Gastroesophageal sphincter (tissue), 4 donors: ENCODE data around the gene ADRM1. TPM values are rescaled to one million over a fixed set of nuclear protein-coding genes. Genes with fewer than 3 reads are reported as not detected.

Source experiments
- ATAC-seq: fragments of 150-250 bp; one replicate; pipeline ENCODE4 v1.9.1; 2016; ENCODE audit warnings: mild to moderate bottlenecking, moderate library complexity
- H3K27ac ChIP-seq, 4 donors: fragments of 200-600 bp; sonication (generic) in 3 of 4; 1 replicate in 3 of 4; 2 replicates in 1 of 4; pipeline ENCODE4 v1.5.1; 2016 to 2019
- H3K27me3 ChIP-seq: fragments of 200-600 bp; sonication (generic); one replicate; pipeline ENCODE4 v1.5.1; 2019
- H3K36me3 ChIP-seq, 2 donors: fragments of 200-600 bp; sonication (generic); one replicate each; pipeline ENCODE4 v1.5.1; 2019; ENCODE audit warnings: control low read depth in 1 of 2
- H3K4me1 ChIP-seq, 3 donors: fragments of 200-600 bp; sonication (generic); 1 replicate in 2 of 3; 2 replicates in 1 of 3; pipeline ENCODE4 v1.5.1; 2016 to 2019; ENCODE audit warnings: control low read depth in 2 of 3
- H3K4me3 ChIP-seq, 2 donors: fragments of 200-600 bp; sonication (generic); one replicate each; pipeline ENCODE4 v1.5.1; 2019; ENCODE audit warnings: mild to moderate bottlenecking in 1 of 2, moderate library complexity in 1 of 2
- H3K9me3 ChIP-seq, 3 donors: fragments of 200-600 bp; sonication (generic); one replicate each; pipeline ENCODE4 v1.5.1; 2017 to 2019; ENCODE audit warnings: control low read depth in 2 of 3
- EP300 ChIP-seq: sonication (generic); formaldehyde crosslinking; IDR thresholded peaks from one replicate; pipeline ENCODE4 v1.6.1; 2017; ENCODE audit warnings: antibody characterized with exemption, mild to moderate bottlenecking
- POLR2A ChIP-seq, 2 donors: fragments of 450-650 bp; IDR thresholded peaks; one replicate each; pipeline ENCODE4 v1.6.1; 2017; ENCODE audit warnings: antibody characterized with exemption in 2 of 2, mild to moderate bottlenecking in 2 of 2, moderate library complexity in 1 of 2
- POLR2AphosphoS5 ChIP-seq: sonication (generic); formaldehyde crosslinking; IDR thresholded peaks from one replicate; pipeline ENCODE4 v1.6.1; 2017; ENCODE audit warnings: antibody characterized with exemption
- WGBS, 2 donors: methylation state at CpG; one replicate each; pipeline ENCODE4 v1.1.5; 2018; ENCODE audit warnings: low coverage in 1 of 2; 5-methylcytosine and 5-hydroxymethylcytosine counted together
- total RNA-seq, 4 donors: library from RNA; depleted of rRNA; stranded (reverse); fragments of >200 nt; gene quantifications; one replicate each; pipeline ENCODE4 v1.1.0, GENCODE V29; 2016
- TF ChIP-seq, protein P1 (sequence below), 4 experiments: fragments of 200-600 bp in 2 of 4; fragments of 450-650 bp in 2 of 4; sonication (generic) in 1 of 4; IDR thresholded peaks; one replicate each; pipeline ENCODE4 v1.5.1; 2017 to 2019; ENCODE audit warnings: antibody characterized with exemption in 4 of 4, mild to moderate bottlenecking in 2 of 4, moderate library complexity in 2 of 4

Gene ADRM1
- total RNA-seq, 4 donors from 2014 or later, result 131 to 182 (median 151) TPM

DNA sequence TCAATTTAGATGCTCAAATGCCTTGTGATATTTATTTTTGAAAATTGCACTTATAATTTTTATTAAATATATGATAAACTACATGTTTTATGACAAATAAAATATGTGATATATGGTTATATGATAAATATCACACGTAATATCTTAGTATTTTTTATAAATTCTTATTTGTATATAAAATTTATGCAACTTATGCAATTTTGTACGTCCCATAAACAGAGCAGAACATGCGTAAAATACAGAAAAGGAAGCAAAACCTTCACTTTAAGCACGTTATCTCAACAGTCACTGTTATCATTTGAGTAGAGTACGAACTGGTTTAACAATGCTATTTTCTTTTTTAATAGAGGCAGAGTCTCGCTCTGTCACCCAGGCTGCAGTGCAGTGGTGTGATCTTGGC lies 15.7 kb upstream of the ADRM1 start:
- no peaks in the 10 kb centered on the region for H3K4me1 ChIP-seq
- H3K4me3 ChIP-seq, result no peak overlapping the region
- H3K27ac ChIP-seq, result no peak overlapping the region
- no peak for ATAC-seq
- no peaks in the 10 kb centered on the region for H3K27me3 ChIP-seq
- TF ChIP-seq, protein P1, sequence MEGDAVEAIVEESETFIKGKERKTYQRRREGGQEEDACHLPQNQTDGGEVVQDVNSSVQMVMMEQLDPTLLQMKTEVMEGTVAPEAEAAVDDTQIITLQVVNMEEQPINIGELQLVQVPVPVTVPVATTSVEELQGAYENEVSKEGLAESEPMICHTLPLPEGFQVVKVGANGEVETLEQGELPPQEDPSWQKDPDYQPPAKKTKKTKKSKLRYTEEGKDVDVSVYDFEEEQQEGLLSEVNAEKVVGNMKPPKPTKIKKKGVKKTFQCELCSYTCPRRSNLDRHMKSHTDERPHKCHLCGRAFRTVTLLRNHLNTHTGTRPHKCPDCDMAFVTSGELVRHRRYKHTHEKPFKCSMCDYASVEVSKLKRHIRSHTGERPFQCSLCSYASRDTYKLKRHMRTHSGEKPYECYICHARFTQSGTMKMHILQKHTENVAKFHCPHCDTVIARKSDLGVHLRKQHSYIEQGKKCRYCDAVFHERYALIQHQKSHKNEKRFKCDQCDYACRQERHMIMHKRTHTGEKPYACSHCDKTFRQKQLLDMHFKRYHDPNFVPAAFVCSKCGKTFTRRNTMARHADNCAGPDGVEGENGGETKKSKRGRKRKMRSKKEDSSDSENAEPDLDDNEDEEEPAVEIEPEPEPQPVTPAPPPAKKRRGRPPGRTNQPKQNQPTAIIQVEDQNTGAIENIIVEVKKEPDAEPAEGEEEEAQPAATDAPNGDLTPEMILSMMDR (IDR thresholded peaks at IDR 0.05), result no peak
- TF ChIP-seq POLR2AphosphoS5 (no peak), EP300 (no peak), POLR2A (IDR thresholded peaks at IDR 0.05) (no peak)
- WGBS, 2 donors, result 81 to 84% methylated on average over 6 of the region's 6 CpGs
- H3K9me3 ChIP-seq, result no peaks in the 10 kb centered on the region
- peaks cover 0 to 98% of the 10 kb centered on the region in 2 donors for H3K36me3 ChIP-seq

GRCh38 chr20:62287759-62288534 lies 14.8 kb upstream of the ADRM1 start:
- no peak for ATAC-seq
- peaks cover 0 to 98% of the 10 kb centered on the region in 2 donors for H3K36me3 ChIP-seq
- H3K4me3 ChIP-seq, result no peak overlapping the region
- TF ChIP-seq POLR2AphosphoS5, result no peak
- no peak for TF ChIP-seq POLR2A (IDR thresholded peaks at IDR 0.05)
- TF ChIP-seq, protein P1 (IDR thresholded peaks at IDR 0.05), result no peak
- TF ChIP-seq EP300, result no peak
- no peak overlapping the region for H3K27ac ChIP-seq
- H3K27me3 ChIP-seq, result no peaks in the 10 kb centered on the region
- no peaks in the 10 kb centered on the region for H3K4me1 ChIP-seq
- no peaks in the 10 kb centered on the region for H3K9me3 ChIP-seq
- WGBS, 2 donors, result 85 to 92% methylated on average over 2 to 10 of the region's 12 CpGs

- WGBS, 2 donors, result 78 to 88% methylated on average over 9 to 10 of the region's 15 CpGs
- no peak overlapping the region for H3K4me3 ChIP-seq
- no peaks in the 10 kb centered on the region for H3K4me1 ChIP-seq
- H3K27me3 ChIP-seq, result no peaks in the 10 kb centered on the region
- H3K9me3 ChIP-seq, result no peaks in the 10 kb centered on the region
- TF ChIP-seq, protein P1 (IDR thresholded peaks at IDR 0.05), result no peak
- TF ChIP-seq POLR2AphosphoS5, result no peak
- no peak for TF ChIP-seq POLR2A (IDR thresholded peaks at IDR 0.05)
- TF ChIP-seq EP300, result no peak
- no peak overlapping the region for H3K27ac ChIP-seq
- no peak for ATAC-seq
- H3K36me3 ChIP-seq, result peaks cover 0 to 98% of the 10 kb centered on the region in 2 donors
Observed at GRCh38 chr20:62288535-62289105, 14.2 kb upstream of the ADRM1 start.

DNA sequence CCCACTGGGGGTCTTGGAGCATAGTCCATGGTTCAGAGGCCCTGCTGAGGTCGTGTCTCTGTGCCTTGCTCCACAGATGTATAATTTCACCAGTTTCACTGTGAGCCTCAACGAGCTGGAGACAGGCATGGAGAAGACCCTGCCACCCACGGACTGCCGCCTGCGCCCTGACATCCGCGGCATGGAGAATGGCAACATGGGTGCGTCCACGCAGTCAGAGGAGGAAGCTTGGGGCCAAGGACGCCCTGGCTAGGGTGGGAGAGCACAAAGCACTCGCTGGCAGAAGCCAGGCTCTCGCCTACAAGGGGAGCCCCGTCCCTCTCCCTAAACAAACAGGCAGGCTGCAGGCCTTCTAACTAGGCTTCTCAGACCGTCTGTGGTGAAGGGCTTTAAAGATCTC lies 13.7 kb upstream of the ADRM1 start:
- Histone ChIP-seq H3K27me3 (no peaks in the 10 kb centered on the region), H3K9me3 (no peaks in the 10 kb centered on the region), H3K27ac (no peak overlapping the region), H3K4me3 (no peak overlapping the region), H3K36me3 (peaks cover 0 to 98% of the 10 kb centered on the region in 2 donors), H3K4me1 (no peaks in the 10 kb centered on the region)
- 59 to 80% methylated on average over 2 to 3 of the region's 14 CpGs for WGBS, 2 donors
- TF ChIP-seq POLR2AphosphoS5 (no peak), POLR2A (IDR thresholded peaks at IDR 0.05) (no peak), EP300 (no peak)
- TF ChIP-seq, protein P1 (IDR thresholded peaks at IDR 0.05), result no peak
- no peak for ATAC-seq

DNA sequence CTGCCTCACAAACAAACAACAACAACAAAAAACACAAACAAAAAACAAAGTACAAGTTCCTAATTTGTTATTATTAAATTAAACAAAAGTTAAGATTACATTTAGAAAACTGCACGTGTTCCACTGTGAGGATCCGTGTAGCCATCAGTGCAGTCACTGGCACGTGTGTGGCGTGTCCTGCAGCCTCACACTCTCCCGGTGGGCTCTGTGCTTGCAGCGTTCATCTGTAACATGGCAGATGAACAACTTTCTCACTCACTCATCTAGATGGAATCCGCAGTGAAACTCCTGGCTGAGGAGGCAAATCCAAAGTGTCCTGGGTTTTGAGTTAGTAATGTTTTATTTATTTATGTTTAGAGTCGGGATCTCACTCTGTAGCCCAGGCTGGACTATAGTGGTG lies 12.9 kb upstream of the ADRM1 start:
- Histone ChIP-seq H3K27ac (no peak overlapping the region), H3K4me3 (no peak overlapping the region), H3K9me3 (no peaks in the 10 kb centered on the region), H3K4me1 (no peaks in the 10 kb centered on the region), H3K27me3 (no peaks in the 10 kb centered on the region), H3K36me3 (peaks cover 0 to 98% of the 10 kb centered on the region in 2 donors)
- 75 to 76% methylated on average over 8 of the region's 8 CpGs for WGBS, 2 donors
- no peak for ATAC-seq
- TF ChIP-seq POLR2A (IDR thresholded peaks at IDR 0.05), result no peak
- TF ChIP-seq, protein P1 (IDR thresholded peaks at IDR 0.05), result no peak
- no peak for TF ChIP-seq POLR2AphosphoS5
- TF ChIP-seq EP300, result no peak
